Brain microvascular endothelial cell (primary cell): Measurements from ENCODE around the gene EXOSC1.

Experiments used
- DNase-seq: peaks from one replicate; pipeline ENCODE4 v3.0.0-alpha.2; 2020
- H3K27ac ChIP-seq: fragments of 250-450 bp; sonication (Bioruptor Pico); 2 replicates; pipeline ENCODE4 v1.5.1; 2020; ENCODE audit warnings: mild to moderate bottlenecking, moderate library complexity
- H3K27me3 ChIP-seq: fragments of 250-450 bp; sonication (Bioruptor Pico); replicated peaks from 2 replicates; pipeline ENCODE4 v1.5.1; 2020; ENCODE audit warnings: mild to moderate bottlenecking
- H3K36me3 ChIP-seq: fragments of 250-450 bp; sonication (Bioruptor Pico); replicated peaks from 2 replicates; pipeline ENCODE4 v1.5.1; 2020; ENCODE audit warnings: mild to moderate bottlenecking
- H3K4me3 ChIP-seq: 2 replicates; pipeline ENCODE4 v1.5.1; 2011; ENCODE audit warnings: low read depth, mild to moderate bottlenecking, control low read depth, low read length, moderate library complexity
- CTCF ChIP-seq: IDR thresholded peaks from 2 replicates; pipeline ENCODE4 v1.5.1; 2011; ENCODE audit warnings: low read depth, mild to moderate bottlenecking, moderate library complexity, low read length, control low read depth, inconsistent platforms; ENCODE audit errors: missing control alignments
- in situ Hi-C: cut with HindIII; loops from 2 replicates; pipeline ENCODE4 v1.10.0; 2017; ENCODE audit warnings: low sequenced_read_pairs, low pct_ligation_motif_present

Gene EXOSC1

DNA sequence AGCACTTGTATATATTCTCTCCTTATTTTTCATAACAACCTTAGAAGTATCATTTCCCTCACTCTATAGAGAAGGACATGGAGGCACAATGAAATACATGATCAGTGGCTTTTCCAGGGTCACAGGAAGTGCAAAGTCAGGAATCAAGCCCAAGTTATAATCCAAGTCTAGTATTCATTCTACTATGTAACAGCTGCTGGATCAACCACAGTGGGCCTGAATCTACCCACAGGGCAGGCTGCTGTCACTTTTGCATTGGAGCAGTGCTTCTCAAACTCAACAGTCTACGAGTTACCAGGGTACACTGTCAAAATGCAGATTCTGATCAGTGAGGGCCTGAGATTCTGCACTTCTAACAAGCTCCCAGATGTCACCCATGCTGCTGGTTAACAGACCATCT lies 18.4 kb upstream of the EXOSC1 start:
- no peak for TF ChIP-seq CTCF
- H3K36me3 ChIP-seq = peaks cover 91% of the 10 kb centered on the region
- in situ Hi-C loops = no loop called here
- H3K27me3 ChIP-seq = no peaks in the 10 kb centered on the region
- no peak for DNase-seq
- no peak overlapping the region for H3K4me3 ChIP-seq
- no peak overlapping the region for H3K27ac ChIP-seq

DNA sequence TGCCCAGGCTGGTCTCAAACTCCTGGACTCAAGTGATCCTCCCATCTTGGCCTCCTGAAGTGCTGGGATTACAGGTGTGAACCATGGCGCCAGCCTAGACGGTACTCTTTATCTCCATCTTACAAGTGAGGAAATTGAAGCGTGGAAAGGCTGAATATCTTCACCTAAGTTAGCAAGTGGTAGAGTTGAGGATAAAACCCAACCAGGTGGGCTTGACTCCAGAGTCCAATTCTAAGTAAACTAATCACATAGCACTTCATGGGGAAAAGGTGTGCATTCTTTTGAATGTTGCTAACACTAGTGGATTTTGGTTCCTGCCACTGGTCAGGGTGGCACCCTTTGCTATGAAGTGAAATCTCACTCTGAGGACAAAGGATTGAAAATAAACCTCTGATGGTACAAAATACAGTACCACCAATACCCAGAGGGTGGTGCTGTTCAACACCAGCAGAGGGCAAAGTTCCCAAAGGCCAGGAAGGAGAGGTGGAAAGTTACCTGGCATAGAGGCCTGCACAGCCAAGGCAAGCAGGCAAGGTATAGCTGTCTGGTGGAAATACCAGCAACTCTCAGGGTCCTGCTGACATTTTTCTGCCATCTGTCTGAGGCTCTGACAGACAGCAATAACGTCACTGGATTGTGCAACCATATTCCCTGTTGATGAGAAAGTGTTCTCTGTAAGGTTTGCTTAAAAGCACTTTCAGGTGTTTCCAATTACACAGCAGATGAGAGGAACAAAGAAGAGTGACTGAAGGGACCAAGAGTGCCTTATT lies 17.7 kb upstream of the EXOSC1 start:
- H3K27ac ChIP-seq = no peak overlapping the region
- peak; percentile 35 for DNase-seq

DNA sequence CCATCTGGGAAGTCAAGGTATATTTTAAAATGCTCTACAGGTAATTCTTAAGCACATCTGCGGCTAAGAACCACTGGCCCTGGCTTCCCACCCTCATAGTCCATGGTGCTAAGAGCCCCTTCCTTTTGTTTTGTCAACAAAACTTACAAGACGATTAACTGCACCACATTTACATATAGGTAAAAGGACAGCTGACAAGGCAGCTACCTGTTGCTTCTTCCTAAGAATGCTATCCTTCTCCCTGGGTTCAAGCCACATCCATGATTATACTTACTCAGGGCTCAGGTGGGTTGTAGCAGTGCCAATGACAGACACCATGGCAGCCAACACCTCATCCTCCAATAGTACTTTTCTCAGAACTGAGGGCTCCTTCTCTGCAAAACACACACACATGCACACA lies 16.5 kb upstream of the EXOSC1 start:
- Histone ChIP-seq H3K4me3 (no peak overlapping the region), H3K36me3 (peaks cover 92% of the 10 kb centered on the region), H3K27me3 (no peaks in the 10 kb centered on the region), H3K27ac (no peak overlapping the region)
- in situ Hi-C loops = no loop called here
- no peak for TF ChIP-seq CTCF
- DNase-seq = no peak

More for the DNA sequence above, 17.7 kb upstream of the EXOSC1 start:
- no peaks in the 10 kb centered on the region for H3K27me3 ChIP-seq
- in situ Hi-C loops = no loop called here
- H3K4me3 ChIP-seq = no peak overlapping the region
- peaks cover 91% of the 10 kb centered on the region for H3K36me3 ChIP-seq
- peak; percentile 90 for TF ChIP-seq CTCF

GRCh38 chr10:97459933-97460332 lies 14.1 kb upstream of the EXOSC1 start:
- H3K27ac ChIP-seq = no peak overlapping the region
- TF ChIP-seq CTCF = no peak
- H3K36me3 ChIP-seq = peaks cover 88% of the 10 kb centered on the region
- no peak for DNase-seq
- in situ Hi-C loops = no loop called here
- H3K27me3 ChIP-seq = no peaks in the 10 kb centered on the region
- H3K4me3 ChIP-seq = no peak overlapping the region

GRCh38 chr10:97459111-97459510 lies 13.3 kb upstream of the EXOSC1 start:
- DNase-seq = no peak
- Histone ChIP-seq H3K27me3 (no peaks in the 10 kb centered on the region), H3K27ac (no peak overlapping the region), H3K4me3 (no peak overlapping the region), H3K36me3 (peaks cover 88% of the 10 kb centered on the region)
- TF ChIP-seq CTCF = no peak
- in situ Hi-C loops = no loop called here

DNA sequence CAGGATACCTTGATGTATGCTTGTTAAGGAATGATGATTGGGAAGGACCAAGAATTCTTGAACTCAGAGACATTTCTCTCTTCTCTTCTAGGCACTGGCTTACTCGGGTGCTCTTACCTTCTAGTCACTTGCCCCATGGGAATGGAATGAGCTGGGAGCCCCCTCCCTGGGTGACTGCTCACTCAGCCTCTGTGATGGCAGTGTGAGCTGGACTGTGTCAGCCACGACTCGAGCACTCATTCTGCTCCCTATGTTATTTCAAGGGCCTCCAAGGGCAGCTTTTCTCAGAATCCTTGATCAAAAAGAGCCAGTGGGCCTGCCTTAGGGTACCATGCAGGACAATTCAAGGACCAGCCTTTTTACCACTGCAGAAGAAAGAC lies 10.9 kb upstream of the EXOSC1 start:
- in situ Hi-C loops = no loop called here
- TF ChIP-seq CTCF = no peak
- Histone ChIP-seq H3K27me3 (no peaks in the 10 kb centered on the region), H3K36me3 (peaks cover 87% of the 10 kb centered on the region), H3K4me3 (no peak overlapping the region), H3K27ac (no peak overlapping the region)
- no peak for DNase-seq
